NOMO-1 treated with dmso at 0.1 percent for 144 hours (cell line): Measurements from ENCODE around the gene SRRT.
"Not testable (repeated sequence)": the region's sequence is repeated elsewhere in the genome, so short reads cannot be mapped to it uniquely, and the experiment has no call there.

Source experiments
- DNase-seq: peaks from one replicate; lab custom pipeline; 2025; ENCODE audit not compliant: unreplicated experiment; lab: John Stamatoyannopoulos, UW

The SRRT gene

DNA sequence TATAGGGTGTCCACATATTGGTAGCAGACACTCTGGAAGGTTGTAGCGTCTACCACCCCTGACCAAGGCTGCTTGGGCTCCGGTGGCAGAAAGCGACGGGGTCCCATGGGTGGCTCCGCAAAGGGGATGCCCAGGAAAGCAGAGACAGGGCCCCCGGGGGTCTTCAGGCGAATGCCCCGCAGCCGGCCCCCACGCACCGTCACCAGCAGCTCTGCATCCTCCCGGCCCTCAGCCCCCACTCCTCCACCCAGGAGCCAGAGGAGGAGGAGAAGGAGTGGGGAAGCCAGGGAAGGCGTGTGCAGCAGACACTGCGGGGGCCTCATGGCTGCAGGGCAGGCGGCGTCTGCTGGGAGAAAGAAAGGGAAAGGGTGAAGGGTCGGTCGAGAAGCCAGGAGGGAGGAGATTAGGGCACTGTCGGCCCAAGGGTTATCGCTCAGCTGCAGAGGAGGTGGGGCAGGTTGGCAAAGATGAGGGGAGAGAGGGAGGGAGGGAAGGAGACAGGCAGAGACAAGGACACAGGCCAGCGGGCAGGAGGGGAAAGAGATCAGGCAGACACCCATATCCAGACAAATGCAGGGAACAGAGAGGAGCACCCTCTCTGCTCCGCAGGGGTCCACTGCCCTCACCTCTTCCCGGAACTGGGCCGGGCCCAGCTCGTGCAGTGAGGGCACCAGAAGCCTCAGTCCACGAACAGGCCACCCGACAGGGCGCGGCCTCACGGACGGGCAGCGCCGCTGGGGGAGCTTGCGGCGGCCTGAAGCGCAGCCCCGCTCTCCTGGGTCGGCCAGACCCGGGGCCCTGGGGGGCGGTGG is 19.2 kb downstream of the SRRT start:
- DNase-seq, result no peak

DNA sequence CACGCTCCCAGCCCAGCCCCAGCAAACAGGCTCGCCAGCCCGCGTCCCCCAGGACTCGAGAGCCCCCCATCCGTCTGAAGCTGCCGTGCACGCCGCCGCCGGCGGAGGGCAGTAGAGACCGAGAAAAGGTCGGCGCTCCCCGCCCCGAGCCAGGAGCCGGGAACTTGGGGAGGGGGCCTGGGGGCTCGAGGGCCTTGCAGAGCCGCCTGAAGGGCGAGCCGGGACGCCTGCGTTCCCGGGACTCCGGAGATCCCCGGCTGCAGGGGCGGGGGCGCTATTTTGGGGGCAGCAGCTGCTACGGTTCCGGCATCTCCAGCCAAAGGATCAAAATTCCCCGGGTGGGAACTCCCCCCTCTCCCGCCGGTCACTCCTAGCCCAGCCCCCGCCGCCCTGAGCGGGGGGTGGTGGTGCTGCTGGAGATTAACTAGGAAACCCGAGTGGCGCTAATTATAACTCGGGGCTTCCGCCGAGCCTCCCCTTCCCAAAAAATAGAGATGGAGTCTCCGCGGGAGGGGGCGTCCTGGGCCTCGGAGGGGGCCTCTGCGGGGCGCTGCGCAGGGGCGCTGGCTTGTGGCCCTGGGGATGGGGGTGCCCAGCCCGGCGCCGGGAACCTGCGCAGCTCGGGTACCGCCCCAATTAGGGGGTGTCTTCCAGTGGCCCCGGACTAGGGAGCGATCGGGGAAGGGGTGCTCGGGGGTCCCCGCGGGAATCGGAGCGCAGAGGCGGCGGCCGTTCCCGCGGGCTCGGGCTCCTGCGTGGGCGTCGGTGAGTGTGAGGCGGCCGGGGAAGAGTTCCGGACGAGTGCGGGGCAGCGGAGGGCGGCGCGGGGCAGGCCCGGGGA is 20.2 kb downstream of the SRRT start:
- DNase-seq, result no peak

DNA sequence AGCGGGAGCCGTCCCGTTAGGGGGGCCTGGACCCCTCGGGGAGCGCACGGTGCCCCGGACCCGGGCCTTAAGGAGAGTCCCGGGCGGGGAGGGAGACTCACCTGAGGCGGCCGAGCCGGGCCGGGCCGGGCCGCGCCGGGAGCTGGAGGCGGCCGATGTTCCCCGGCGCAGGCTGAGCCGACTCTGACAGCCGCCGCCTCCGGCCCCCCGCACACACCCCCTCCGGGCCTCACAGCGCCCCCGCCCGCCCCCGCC is 20.7 kb downstream of the SRRT start, which contains the start of gene ACHE:
TSS of gene ACHE (minus strand) at position 188 of the 255 bp plus-strand sequence. CDS start 1,656 bp downstream, outside the sequence.
- no peak for DNase-seq

DNA sequence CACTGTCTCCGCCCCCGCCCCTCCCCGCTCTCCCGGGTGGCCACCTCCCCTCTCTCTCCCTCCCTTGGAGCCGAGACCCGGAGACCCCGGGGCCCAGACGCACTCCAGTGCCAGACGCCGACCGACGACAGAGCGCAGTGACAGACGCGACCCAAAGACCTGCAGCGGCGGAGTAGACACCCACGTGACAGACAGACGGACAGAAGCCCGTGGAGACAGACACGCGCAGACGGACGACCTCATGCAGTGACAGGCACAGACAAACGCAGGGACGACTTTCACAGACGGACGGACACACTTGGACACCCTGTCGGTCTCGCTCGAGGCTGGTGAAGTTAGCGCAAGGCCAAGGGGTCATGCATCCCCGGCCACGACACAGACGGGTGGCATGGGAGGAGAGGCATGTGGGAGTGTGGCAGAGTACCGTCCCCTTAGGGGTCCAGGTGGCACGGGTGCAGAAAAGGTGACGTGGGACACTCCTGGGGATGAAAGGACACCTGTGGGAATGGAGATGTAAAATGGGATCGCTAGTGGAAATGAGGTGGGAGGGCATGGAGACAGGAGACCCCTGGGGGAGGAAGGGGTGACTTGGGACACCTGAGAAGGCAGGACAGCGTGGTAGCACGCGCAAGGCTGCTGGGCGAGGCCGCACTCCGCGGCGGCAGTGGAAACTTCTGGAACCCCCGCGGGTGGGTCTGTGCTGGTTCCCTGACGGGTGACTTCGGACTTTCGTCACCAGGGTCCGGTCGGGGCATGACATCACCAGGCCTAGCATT is 21.2 kb downstream of the SRRT start:
- DNase-seq, result no peak

DNA sequence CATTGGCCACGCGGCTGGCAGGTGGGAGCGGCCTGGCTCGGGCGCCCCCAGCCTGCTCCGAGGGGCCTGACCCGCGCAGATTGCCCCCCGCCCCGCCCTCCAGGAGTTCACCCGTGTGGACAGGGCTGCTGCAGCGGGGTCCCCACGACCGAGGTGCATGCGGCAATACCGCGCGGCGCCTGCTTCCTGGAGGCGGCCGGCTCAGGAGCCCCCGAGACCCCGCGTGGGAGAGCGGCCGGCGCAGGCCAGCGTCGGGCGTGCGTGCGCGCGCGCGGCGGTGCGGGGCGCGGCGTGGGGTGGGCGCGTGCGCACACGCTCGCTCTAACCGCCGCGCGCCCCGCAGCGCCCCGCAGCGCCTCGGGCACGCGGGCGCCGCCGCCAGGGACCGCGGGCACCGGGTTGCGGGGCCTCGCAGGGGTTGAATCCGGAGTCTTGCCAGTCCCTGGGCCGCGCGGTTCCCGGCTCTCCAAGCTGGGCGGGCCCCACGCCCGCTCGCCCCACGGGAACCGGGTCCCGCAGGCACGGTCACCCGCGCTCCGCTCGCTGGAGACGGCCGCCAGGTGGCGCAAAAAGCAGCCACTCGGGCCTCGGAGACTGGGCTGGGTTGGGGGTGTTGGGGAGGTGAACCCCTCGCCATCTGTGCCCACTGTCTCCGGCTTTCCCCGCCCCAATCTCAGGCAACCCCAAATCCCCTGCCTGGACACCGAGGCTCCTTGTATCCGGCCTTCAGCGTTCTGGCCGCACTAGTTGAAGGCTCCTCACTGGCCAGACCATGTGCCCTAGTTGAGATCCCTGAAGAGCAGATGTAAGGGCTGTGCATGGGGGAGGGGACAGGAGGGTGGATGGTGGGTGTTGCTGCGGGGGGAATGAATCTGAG is 22.1 kb downstream of the SRRT start:
- DNase-seq, result no peak

DNA sequence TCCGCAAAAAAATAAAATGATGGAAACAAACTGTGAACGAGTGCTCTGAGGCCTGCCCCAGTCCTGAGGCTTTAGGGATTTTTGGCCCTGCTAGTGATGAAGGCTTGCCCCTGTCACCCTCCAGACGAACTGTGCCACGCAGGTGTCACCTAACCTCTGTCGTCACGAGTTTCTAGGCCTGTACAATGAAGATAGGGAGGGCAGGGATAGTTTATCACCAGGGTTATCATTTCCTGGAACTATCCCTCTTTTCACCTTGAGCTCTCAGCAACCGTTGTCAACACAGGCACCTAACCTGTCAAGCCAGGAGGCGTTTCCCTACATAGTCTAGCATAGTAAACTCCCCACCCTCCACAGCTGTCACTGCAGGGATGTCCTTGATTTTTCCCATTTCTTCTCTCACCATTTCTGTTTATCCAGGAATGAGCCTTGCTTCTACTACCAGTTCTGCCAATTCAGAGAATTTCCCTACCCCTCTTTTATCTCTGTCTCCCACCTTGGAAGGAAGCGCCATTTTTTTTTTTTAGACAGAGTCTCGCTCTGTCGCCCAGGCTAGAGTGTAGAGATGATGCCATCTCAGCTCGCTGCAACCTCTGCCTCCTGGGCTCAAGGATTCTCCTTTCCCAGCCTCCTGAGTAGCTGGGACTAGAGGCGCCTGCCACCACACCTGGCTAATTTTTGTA is 23.0 kb downstream of the SRRT start:
- no peak for DNase-seq

DNA sequence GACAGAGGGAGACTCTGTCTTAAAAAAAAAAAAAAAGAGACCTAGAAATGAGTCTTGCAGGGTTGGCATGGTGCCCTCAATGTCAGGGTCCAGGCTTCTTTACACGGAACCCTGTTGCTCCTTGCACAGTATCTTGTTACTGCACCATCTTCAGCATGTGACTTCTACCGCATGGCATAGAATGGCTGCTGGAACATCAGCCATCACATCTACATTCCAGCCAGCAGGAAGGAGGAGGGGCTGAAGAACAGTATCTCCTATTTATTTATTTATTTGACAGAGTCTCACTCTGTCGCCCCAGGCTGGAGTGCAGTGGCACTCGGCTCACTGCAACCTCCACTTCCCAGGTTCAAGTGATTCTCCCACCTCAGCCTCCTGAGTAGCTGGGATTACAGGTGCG is 24.5 kb downstream of the SRRT start:
- no peak for DNase-seq

DNA sequence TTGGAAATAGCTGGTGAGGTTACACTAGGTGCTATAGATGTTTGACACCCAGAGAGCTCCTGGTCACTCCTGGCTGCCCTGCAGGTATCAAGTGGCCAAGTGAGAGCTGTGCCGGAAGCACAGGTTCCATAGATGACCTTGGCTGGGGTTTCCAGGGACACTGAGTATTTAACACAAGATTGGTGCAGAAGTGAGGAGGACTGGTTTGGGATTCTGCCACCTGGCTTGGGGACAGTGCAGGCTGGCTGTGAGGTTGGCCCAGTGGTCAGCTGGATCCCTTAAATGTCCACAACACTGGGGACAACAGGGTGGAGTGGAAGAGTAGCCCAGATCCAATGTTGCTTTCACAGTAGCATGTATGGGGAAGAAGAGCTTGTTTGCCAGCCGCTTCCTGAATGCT is 26.1 kb downstream of the SRRT start:
- DNase-seq, result no peak

DNA sequence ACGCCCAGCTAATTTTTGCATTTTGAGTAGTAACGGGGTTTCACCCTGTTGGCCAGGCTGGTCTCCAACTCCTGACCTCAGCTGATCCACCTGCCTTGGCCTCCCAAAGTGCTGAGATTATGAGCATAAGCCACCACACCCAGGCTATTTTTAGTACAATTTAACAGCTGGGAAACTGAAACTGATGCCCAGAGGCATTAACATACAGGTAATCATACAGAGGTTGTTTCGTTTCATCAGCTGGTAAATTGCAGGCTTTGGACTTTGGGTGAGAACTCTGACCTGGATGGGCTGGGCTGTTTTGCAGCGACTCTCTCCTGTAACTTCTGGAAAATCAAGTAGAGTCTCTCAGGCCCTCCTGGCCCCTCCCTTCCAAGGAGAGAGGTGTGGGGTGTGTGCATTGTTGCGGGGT is 27.0 kb downstream of the SRRT start:
- DNase-seq, result no peak

DNA sequence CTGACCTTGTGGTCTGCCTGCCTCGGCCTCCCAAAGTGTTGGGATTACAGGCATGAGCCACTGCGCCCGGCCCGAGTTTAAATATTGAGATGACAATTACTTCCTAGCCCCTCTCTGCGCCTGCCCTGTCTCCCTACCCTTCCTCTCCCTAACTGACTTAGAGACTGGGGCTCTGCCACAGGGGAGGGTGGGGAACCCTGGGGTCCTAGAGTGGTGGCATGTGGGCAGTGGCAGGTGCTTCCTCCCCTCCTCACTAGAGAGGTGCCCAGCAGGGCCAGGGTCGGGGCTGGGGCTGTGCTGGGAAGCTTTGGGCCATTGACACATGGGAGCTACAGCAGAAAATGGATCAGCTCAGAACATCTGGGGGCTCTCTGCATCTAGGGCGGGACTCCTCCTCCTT is 27.7 kb downstream of the SRRT start:
- no peak for DNase-seq

DNA sequence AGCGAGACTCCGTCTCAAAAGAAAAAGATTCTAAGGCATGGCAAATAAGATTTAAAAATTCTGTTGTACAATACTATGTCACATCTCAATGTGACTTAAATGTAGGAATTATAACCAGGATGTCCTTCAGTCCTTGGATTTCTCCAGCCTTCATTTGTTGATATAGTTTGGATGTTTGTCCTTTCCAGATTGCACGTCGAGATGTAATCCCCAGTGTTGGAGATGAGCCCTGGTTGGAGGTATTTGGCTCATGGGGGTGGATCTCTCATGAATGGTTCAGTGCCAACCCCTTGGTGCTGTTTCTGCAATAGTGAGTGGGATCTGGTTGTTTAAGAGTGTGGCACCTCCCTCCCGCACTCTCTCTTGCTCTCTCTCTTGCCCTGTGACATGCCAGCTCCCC is 33.6 kb downstream of the SRRT start:
- DNase-seq, result no peak

DNA sequence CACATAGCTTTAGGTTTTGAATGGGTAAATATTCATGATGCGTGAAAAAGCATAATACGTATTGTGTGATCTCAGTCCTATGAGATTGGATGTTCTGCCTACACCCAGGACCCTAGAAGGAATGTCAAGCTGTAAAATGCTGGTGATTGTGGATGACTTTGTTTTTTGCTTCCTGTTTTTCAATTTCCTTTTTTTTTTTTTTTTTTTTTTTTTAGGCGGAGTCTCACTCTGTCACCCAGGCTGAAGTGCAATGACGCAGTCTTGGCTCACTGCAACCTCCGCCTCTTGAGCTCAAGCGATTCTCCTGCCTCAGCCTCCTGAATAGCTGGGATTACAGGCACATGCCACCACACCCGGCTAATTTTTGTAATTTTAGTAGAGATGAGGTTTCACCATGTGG is 35.5 kb downstream of the SRRT start:
- DNase-seq, result peak; percentile 47

DNA sequence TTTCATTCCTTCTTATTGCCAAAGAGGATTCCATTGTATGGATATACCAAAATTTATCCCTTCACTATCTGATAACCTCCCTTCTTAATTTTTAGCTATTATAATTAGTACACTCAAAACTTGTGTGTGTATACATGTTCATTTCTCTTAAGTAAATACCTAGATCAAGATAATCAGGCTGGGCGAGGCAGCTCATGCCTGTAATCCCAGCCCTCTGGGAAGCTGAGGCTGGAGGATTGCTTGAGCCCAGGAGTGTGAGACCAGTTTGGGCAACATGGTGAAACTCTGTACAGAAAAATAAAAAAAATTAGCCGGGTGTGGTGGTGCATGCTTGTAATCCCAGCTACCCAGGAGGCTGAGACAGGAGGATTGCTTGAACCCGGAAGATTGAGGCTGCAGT is 36.6 kb downstream of the SRRT start:
- no peak for DNase-seq

DNA sequence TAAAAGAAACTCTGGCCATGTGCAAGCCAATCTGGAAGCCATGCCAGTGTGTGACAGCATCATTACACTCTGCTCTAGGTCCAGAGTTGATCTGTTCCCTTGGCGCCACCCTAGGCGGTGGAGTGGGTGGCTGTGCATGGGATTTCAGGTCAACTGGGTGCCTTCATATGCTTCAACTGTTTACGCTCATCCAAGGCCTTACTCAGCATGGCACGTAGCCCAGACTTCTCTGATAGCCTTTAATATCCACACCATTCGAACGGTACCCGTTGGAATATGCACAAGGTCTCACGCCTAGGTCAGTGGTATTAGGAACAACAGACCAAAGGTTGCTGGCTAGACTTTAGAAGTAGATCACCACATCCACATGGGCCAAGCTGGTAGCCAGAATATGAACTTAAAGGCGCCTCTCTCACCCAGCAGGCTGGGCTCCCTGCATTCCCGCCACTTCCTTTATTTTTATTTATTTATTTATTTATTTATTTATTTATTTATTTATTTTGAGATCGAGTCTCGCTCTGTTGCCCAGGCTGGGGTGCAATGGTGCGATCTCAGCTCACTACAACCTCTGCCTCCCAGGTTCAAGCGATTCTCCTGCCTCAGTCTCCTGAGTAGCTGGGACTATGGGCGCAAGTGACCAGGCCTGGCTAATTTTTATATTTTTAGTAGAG is 39.4 kb downstream of the SRRT start:
- DNase-seq, result no peak

DNA sequence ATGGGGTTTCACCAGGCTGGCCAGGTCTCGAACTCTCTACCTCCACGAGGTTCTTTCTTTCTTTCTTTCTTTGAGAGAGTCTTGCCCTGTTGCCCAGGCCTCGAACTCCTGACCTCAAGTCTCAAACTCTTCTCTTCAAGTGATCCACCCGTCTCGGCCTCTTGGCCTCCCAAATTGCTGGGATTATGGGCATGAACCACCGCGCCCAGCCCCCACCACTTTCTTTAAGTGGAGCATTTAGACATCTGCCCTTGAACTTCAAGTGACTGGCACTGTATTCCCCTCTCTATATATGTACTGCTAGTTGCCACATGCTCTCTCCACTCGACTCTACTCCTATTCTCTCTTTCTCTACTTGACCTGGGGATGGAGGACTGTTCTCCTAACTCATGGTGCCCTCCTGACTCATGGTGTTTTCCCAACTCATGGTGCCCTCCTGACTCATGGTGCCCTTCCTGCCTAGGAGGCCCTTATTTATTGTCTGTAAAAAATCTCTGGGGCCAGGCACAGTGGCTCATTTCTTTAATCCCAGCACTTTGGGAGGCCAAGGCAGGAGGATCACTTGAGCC is 40.1 kb downstream of the SRRT start:
- no peak for DNase-seq

DNA sequence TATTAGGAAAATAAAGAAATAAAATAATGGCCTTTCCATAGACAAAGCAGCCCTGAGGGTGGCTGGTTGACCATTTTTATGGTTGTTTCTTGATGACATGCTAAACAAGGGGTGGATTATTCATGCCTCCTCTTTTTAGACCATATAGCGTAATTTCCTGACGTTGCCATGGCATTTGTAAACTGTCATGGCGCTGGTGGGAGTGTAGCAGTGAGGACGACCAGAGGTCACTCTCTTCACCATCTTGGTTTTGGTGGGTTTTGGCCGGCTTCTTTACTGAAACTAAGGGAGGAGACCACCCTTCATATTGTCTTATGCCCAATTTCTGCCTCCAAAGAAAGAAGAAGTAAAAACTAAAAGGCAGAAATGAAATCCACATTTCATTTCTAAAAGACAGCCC is 44.4 kb downstream of the SRRT start:
- DNase-seq, result not testable (repeated sequence)

DNA sequence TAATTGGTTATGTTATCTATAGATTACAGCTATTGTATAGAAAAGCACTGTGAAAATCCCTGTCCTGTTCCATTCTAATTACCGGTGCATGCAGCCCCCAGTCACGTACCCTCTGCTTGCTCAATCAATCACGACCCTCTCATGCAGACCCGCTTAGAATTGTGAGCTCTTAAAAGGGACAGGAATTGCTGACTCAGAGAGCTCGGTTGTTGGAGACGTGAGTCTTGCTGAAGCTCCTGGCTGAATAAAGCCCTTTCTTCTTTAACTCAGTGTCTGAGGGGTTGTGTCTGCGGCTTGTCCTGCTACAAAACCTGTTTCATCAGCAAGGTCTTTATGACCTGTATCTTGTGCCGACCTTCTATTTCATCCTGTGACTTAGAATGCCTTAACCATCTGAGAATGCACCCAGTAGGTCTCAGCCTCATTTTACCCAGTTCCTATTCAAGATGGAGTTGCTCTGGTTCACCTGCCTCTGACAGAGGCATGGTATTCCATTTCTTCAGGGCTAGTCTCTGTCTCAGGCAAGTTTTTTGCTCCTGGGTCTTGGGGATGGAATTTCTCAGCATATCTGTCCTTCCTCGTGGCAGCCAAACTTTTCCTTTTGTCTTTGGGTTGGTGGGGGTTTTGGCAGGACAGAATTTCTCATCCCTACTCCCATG is 45.0 kb downstream of the SRRT start:
- DNase-seq, result not testable (repeated sequence)

DNA sequence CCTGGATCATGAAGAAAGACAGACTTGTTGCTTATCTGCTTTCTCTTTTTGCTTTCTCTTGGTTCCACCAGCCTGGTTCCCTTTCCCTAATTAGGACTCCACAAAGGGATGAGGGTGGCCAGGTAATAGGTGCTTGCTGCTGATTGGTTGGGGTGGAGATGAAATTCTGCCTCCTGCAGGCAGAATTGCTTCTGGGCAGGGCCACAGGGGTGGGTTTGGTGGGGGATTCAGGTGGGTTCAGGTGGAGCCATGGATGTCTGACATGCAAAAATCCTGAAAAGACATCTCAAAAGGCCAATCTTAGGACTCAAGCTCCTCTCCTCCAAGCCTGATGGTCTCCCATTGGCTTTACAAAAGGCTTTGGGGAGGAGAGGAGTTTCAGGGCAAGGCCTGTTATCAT is 46.1 kb downstream of the SRRT start:
- no peak for DNase-seq

DNA sequence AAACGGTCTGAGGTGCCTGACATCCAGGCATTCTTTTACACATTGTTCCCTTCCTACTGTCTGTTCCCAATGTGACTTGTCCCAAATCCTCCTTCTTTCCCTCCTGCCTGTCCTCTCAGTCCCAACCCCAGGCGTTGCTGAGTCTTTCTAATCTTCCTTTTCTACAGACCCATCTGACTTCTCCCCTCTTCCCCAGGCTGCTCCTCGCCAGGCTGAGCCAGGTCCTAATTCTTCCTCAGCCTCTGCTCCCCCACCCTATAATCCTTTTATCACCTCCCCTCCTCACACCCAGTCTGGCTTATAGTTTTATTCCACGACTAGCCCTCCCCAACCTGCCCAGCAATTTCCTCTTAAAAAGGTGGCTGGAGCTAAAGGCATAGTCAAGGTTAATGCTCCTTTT is 48.7 kb downstream of the SRRT start:
- DNase-seq, result not testable (repeated sequence)
